ENCODE measurements around the gene SLC22A16.
A peak's percentile ranks its signal among the peaks of the same experiment; 100 is the strongest.
"Not testable (repeated sequence)": the region's sequence is repeated elsewhere in the genome, so short reads cannot be mapped to it uniquely, and the experiment has no call there.

SLC22A16 gene

DNA sequence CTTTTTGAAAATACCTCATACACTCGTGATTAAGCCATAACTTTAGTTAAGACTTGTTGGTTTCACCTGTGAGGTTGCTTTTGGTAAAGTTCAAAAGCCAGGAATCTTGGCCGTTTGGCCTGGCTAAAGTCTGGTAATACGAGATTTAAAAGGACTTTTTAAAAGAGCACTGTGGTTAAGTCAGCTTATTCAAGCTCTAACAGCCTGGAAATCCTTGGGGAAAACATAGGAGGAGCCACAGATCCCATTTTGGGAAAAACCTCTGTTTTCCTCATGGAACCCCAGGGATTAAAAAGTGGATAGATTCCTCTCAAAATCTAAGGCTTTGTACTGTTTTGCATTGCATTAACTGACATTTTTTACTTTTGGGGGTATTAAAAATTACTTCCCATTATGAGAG, 13.7 kb upstream of the SLC22A16 start:
- DNase-seq (ENCODE audit: low spot score): no peak

DNA sequence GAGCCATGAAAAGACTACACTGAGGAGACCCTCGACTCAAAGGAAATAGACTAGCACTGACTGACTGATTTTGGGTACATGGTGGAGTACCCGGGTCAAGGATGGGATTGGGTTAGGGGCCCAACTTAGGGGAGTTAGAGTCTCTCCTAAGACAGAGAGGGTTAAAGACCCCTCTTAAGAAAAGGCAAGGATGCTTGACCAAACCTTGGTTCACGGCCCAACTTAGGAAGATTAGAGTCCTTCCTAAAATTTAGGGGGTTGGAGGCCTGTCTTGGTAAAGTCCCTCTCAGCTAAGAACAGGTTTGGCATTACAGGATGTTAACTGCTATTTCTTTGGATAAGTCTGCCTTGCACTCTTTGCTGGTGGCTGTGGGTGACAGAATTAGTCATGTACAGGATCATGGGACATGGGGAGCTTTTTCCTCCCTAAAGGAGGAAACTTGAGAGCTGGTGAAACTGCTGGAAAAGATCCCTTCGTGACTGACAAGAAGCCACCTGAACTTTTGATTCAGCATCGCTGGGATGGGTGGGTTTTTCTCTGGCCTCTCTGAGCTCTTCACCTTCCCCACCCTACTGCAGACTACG, 12.3 kb upstream of the SLC22A16 start:
- no peak for DNase-seq (ENCODE audit: low spot score)

DNA sequence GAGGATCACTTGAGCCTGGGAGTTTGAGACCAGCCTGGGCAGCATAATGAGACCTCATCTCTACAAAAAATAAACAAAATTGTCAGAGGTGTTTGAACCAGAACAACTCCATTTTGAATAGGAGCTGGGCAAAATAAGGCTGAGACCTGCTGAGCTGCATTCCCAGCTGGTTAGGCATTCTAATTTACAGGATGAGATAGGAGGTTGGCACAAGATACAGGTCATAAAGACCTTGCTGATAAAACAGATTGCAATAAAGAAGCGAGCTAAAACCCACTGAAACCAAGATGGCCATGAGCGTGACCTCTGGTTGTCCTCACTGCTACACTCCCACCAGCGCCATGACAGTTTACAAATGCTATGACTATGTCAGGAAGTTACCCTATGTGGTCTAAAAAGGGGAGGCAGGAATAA, 11.6 kb upstream of the SLC22A16 start:
- not testable (repeated sequence) for DNase-seq (ENCODE audit: low spot score)

DNA sequence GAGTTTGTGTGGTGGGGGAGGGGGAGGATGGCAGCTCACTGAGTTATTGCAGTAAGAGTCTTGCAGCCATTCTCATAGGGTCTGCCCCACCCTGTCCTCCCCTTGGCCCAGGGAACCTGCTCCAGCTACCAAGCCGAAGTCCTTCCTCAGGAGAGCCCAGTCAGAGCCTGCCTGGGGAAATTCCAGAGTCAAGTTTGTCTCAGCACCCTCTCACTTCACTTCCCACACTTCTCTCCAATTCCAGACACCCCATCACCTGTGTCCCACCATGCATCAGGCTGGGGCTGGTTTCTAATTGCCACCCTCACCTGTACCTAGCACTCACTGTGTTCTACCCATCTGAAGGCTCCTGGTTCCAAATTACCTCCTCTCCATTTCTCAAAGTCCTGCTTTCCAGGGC, 10.3 kb upstream of the SLC22A16 start:
- DNase-seq (ENCODE audit: low spot score): no peak

DNA sequence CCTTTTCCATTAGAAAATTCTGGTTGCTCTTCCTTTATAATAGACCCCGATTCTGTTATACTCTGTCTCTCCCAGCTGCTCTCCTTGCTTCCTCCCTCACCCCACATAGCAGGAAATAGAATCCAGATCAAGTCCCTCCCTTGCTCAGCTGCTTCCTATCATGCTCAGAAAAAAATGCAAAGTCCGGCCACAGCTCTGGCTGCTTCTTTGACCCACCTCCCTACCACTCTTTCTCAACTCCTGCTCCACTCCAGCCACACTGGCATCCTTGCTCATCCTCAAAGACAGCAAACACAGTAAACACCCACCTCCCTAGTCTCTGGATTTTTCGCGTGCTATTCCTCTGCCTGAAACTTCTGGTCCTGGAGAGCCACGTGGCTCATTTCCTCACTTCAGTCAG, 9.1 kb upstream of the SLC22A16 start:
- no peak for DNase-seq (ENCODE audit: low spot score)

DNA sequence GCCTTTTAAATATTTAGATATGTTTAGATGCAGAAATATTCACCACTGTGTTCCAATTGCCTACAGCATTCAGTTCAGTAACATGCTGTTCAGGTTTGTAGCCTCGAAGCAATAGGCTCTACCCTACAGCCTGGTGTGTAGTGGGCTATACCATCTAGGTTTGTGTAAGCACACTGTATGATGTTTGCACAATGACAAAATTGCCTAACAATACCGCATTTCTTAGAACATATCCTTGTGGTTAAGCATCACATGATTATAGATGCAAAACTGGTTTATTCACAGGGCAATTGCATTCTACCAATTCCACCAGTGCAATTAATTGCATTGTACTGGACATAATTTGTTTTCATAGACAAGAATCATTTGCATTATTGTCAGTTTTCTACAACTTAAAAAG, 7.9 kb upstream of the SLC22A16 start:
- no peak for DNase-seq (ENCODE audit: low spot score)

DNA sequence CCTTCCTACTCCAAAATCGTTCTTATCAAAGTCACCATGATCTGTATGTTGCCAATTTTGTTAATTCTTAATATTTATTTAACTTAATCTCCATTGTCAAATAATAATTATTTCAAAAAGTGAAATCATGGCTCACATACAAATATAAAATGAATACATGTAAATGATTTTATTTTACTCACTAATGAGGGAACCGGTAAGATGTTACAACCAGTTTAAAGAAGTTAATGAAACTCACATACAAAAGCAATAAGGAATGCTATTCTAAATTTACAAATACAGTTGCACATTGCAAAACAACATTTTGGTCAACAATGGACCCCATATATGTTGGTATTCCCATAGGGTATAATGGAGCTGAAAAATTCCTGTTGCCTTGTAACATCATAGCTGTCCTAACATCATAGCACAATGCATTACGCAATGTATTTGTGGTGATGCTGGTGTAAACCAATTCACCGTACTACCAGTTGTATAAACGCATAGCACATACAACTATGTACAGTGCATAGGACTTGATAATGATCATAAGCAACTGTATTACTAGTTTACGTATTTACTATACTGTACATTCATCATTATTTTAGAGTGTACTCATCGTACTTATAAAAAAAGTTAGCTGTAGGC, 6.5 kb upstream of the SLC22A16 start:
- DNase-seq (ENCODE audit: low spot score): no peak

DNA sequence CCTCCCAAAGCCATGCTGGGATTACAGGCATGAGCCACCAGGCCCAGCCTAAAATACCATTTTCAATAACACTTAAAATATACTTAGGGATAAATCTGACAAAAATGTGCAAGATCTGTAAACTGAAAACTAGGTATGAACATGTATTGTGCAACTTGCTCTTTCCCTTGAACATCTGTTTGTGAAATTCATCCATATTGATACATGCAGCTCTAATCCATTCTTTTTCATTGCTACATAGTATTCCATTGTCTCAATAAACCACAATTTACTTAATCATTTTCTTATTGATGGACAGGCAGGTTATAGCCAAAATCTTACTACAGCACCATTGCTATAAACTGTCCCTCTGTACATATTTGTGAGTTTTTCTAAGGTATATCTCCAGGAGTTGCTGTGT, 4.7 kb upstream of the SLC22A16 start:
- no peak for DNase-seq (ENCODE audit: low spot score)

DNA sequence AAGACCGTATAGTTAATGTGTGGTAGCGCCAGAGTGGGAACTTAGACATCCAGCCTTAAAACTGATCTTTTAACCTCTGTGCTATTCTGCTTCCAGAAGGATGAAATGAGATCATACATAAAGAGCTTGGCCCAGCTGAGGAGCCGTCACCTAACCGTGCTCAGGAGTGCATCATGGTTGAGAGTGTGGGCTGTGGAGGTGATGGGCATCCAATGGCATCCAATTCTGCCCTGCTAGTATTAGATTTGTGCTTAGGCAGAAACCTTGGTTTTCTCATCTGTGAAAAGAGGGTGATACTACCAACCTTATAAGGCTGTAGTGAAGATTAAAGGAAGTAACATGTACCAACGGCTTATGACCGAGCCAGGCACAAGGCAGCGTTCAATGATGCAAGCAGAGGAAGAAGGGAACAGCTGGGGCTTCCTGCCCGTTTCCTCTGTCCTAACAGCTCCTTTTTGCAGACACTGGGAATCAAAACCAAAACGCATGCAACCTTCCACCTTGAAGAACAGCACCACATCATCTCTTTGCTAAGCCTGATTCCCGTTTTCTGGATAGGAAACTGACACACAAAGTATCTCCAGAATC, 1.3 kb downstream of the SLC22A16 start:
- DNase-seq (ENCODE audit: low spot score): no peak

DNA sequence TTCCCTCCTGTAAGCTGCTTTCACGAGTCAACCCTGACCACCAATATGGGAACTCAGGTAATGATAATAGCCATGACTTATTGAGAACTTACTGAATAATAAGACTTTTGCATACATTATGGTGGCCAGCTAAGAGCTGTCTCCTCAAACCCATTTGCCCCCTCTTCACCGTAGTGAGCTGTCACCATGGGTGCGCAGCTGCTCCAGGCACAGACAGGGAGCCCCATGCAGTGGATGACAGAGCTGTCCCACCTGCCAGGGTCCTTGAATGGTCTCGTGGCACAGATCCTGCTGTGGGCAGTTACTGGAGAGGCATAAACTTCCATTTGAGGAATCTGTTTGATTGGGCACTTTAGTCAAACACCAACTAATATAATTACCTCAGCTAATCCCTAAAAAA, 1.9 kb downstream of the SLC22A16 start:
- DNase-seq (ENCODE audit: low spot score): no peak

DNA sequence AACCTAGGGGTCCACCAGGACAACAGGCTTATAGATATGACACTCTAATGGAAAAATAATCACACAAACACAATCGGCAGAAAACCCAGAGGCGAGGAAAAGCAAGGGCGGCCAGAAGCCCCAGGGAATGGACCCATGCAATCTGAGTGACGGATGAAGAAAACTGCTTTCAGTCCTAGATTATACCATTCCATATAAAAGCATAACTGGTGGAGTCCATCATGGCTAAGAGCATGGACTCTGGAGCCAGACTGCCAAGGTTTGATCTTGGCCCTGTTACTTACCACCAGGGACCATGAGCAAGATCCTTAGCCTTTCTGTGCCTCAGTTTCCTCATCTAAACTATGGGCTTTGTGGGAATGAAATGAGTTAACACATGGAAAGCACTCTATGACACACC, 3.7 kb downstream of the SLC22A16 start:
- DNase-seq (ENCODE audit: low spot score): no peak

DNA sequence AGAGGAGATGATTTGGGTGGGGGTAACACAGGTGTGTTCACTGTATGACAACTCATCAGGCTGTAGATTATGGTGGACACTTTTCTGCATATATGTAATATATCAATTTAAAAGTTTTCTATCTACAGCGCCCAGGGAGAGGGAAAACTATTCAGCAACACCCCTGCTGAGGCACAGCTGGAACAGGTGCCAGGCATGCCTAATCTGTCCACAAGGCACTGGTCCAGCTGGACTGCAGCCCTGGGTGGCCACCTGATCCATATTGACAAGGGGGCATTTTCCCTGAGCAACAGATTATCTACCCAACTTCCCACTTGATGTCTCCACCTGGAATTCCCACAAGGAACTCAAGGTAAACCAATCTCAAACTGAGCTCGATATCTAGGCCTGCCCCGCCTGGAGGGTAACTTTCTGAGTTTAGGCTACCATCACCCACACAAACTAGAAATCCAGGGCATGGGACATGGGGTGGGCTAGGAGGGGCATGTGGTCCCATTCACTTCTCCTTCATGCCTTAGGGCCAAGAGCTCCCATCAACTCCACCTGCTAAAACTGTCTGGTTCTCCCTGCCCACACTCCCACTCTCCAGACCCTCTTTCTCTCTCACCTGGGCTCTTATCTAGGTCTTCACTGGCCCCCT, 4.6 kb downstream of the SLC22A16 start:
- DNase-seq (ENCODE audit: low spot score): no peak

DNA sequence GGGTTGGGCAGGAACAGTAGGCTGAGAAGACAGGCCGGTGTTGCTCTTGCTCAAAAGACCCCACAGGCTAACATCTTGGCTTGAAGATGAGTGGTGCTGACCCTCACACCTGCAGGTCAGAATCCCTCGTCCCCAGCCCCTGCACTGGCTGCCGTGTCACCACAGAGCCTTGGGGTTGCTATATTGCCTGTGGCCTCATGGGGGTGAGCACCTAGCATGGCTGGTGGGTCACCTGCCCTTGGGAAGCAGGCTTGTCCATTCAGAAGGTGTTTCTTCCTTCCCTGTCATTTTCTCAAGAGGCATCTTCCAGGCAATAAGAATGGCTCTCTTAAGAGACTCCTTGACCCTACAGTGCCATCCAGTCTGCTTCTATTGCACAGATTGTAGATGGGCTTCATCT, 7.7 kb downstream of the SLC22A16 start:
- no peak for DNase-seq (ENCODE audit: low spot score)

DNA sequence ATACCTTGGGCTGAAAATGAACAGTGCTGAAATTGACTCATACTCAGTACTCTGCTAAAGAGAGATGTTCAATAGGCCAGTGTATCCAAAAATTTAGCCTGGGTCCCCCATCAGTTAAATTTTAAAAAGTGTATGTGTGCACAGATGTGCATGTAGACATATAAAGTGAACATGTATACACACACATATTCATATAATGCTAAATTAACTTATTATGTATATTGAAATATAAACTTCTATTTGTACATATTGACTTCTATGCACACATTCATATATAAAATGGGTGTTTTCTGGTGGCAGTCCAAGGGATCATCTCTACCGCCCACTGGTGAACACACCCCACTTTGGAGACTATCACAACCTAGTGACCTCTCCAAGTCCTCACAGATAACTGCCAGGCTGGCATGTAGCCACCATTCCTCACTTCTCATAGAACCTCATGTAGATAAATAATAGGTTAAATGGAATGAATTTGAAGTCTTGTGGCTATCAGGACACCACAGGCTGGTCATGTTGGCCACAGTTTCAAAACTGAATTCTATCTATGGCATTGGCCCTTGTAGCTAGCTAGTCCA, 8.8 kb downstream of the SLC22A16 start:
- no peak for DNase-seq (ENCODE audit: low spot score)

DNA sequence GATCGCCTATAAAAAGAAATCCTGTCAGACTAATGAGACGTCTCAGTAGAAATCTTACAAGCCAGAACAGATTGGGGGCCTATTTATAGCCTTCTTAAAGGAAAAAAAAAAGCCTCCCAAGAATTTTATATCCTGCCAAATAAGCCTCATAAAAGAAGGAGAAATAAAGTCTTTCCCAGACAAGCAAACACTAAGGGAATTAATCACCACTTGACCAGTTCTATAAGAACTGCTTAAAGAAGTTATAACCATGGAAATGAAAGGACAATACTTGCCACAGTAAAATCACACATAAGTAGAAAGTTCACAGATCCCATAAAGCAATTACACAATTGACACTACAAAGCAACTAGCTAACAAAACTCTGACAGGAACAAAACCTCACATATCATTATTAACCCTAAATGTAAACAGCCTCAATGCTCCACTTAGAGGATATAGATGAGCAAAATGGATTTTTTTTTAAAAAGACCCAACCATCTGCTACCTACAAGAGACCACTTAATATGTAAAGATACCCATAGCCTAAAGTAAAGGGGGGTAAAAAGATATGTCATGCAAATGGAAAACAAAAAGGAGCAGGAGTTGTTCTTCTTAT, 13.4 kb downstream of the SLC22A16 start:
- no peak for DNase-seq (ENCODE audit: low spot score)

DNA sequence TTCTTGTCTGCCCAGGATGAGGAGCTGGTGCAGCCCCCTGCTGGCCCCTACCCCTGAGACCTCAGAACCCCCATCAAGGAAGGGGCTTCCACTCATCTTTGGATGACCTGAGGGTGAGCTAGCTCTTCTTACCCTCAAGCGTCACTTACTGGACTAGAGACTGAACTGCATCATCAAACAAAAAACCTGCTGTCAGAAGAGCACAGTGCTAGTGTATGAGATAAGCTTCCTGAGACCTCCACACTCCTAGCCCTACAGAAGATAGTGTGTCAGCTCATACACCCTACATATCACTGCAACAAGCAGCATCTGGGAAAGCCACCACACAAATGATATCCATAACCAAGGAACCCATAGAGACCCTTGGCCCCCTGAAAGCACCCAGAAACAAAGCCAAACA, 15.0 kb downstream of the SLC22A16 start:
- DNase-seq (ENCODE audit: low spot score): no peak

DNA sequence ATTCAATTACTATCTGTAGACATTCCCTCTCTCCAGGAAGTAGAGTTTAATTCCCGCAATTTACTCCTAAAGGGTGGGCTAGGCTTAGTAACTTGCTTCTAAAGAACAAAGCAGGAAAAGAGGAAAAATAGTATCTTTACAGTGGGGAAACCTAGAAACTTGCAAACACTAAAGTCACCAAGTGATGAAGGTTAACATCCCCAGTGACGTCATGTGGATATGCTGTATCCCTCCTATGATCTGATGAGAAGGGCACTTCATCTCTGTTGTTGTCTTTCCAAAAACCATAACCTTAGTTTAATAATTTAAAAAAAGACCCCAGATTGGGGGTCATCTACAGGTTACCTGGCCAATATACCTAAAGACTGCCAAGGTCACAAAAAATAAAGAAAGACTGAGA, 17.3 kb downstream of the SLC22A16 start:
- no peak for DNase-seq (ENCODE audit: low spot score)

DNA sequence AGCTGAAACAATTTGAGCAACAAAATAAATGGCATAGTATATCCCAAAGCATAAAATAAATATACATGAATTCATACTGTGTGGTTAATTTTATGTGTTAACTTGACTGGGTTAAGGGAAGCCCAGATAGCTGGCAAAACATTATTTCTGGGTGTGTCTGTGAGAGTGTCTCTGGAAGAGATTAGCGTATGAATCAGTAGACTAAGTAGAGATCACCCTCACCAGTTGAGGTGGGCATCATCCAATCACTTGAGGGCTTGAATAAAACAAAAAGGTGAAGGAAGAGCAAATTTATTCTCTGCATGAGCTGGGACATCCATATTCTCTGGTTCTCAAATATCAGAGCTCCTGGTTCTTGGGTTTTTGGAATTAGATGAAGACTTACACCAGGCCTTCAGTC, 17.9 kb downstream of the SLC22A16 start:
- no peak for DNase-seq (ENCODE audit: low spot score)

DNA sequence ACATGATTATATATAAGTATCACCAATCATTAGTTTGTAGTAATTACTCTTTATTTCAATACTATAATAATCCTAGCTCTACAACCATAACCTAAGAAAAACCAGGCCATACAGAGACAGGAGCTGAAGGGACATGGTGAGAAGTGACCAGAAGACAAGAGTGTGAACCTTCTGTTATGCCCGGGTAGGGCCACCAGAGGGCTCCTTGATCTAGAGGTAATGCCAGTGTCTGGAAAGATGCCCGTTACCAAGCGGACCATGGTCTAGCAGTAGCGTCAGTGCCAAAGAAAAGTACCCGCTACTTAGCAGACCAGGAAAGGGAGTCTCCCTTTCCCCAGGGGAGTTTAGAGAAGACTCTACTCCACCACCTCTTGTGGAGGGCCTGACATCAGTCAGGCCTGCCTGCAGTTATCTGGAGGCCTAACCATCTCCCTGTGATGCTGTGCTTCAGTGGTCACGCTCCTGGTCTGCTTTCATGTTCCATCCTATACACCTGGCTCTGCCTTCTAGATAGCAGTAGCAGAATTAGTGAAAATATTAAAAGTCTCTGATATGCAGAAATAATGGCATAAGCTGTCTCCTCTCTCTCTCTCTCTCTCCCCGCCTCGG, 18.7 kb downstream of the SLC22A16 start:
- DNase-seq (ENCODE audit: low spot score): peak; percentile 52

DNA sequence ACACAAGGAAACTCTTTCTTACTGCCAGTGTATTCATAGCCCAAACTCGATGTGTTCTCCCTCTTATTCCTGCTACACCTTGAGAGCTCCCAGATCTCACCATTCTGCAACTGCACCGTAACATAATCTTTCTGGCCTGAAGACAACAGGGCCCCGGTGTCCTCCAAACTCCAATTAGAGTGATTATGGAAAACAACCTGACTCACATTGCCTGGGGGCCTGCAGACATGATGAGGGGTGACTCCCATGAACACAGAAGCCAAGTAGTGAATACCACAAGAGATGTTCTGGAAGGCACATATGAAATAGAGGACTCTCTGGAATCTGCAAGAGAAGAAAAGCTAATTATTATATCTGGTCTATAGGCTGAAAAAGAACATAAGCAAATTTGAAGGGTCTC, 19.7 kb downstream of the SLC22A16 start:
- DNase-seq (ENCODE audit: low spot score): no peak

DNA sequence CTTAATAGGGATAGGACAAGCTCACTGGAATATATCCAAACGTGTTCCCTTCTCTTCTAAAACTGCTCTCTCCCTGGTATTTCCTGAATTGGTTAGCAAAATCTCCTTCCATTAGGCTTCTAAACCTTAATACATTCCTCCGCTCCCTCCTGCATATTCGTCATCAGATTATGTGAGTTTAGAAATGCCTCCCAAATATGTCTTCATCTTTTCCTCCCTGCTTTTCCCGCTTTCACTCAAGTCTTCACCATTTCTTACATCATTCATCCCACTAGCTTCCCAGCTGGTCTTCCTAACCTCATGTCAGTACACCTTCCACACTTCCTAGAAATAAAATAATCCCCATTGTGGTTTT, 26.9 kb downstream of the SLC22A16 start:
- no peak for DNase-seq (ENCODE audit: low spot score)

DNA sequence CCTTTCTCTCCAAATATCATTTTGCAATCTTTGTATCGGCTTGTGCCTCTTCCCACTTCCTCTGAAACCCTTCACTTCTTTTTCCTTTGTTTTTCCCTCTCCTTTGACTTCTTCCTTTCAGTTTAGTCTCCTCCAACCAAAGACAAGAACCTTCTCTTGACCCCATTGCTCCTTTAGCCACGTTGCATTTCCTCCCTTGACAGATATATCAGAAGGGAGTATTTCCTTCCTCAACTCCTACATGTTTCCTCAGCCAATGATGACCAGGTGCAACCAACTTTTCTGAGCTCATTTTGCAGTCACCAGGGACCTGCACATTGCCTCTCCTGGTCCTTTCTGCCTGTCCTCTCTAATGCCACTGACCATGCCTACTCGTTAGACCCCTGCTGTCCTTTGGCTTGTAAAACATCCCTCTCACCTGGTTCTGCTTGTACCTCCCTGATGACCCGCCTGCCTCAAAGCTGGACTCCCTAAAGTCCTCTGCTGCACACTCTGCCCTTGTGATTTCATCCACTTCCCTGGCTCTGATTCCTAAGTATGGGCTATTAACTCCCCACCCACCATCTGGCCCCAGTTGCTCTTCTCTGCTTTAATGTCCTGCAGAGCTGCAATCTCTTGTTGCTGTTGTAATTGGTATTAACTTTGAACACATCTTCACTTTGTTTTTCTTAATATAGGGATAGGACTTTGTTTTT, 27.4 kb downstream of the SLC22A16 start:
- no peak for DNase-seq (ENCODE audit: low spot score)

Data from LoVo (cell line).